ENCODE measurements around the gene PLEKHD1.

DNA sequence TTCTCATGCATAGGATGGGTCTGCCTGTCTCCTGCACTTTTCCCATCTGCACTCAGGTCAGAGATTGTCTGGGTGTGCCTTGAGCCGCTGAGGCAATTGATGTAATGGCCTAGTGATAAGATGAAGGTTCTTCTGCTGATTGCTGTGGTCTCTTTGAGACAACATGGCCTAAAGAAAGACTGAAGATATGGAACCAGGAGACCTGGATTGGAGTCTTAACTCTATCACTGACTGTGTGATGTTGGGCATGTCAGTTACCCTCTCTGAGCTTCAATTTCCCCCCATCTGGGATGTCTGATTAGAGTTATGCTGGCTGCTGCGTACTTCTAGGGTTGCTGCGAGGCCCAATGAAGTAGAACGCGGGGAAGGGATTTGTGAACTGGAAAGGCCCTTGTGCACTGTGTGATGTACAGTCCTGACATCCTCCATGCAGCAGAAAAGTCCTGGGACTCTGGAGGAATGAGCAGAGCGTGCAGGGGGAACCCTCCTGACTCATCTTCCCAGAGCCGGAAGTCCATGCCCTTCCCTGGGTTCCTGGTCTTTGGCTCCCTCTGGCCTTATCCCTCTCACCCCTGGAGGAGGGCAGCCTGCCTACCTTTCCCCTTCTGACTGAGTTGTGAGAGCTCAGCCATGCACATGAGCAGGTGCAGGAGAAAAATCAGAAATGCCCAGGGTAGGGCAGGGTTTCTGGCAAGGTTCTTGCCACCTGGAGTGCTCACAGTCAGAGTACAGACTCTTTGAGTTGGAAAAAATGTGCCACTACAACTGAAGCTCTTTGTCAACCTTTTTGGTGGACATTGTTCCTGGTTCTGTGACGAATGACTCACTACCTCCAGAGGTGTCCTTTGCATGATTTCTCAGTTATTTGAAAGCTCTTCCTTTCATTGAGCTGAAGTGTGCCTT lies 21.1 kb downstream of the PLEKHD1 start:
- TF ChIP-seq NR2F2 (IDR thresholded peaks at IDR 0.05) (no peak), CTCF (IDR thresholded peaks at IDR 0.05; ENCODE audit: low read depth, low read length, missing input control) (no peak), GABPA (IDR thresholded peaks at IDR 0.05 in 1 of 2, conservative IDR thresholded peaks at IDR 0.05 in 1 of 2) (no peak), JUND (IDR thresholded peaks at IDR 0.05) (no peak), REST (IDR thresholded peaks at IDR 0.05) (no peak), TAF1 (conservative IDR thresholded peaks at IDR 0.05) (no peak), EGR1 (IDR thresholded peaks at IDR 0.05; ENCODE audit: low read depth in 2 of 2) (no peak), ZBTB33 (IDR thresholded peaks at IDR 0.05) (no peak), MAX (IDR thresholded peaks at IDR 0.05) (no peak), YY1 (IDR thresholded peaks at IDR 0.05) (no peak), ATF3 (IDR thresholded peaks at IDR 0.05) (no peak), RAD21 (IDR thresholded peaks at IDR 0.05) (no peak), RXRA (IDR thresholded peaks at IDR 0.05) (no peak), SP1 (IDR thresholded peaks at IDR 0.05) (no peak)

Measured in liver (tissue), 3 donors.